GM12872 (cell line): Measurements from ENCODE around the gene DCBLD2.

Experiments
- CTCF ChIP-seq: IDR thresholded peaks from 3 replicates; pipeline ENCODE4 v1.5.1; 2011; ENCODE audit warnings: low read depth, mild to moderate bottlenecking, low read length, moderate library complexity; ENCODE audit not compliant: insufficient read depth

The DCBLD2 gene

GRCh38 chr3:98761643-98762229 lies 139.8 kb downstream of the DCBLD2 start:
- no peak for TF ChIP-seq CTCF

GRCh38 chr3:98759629-98760028 lies 141.9 kb downstream of the DCBLD2 start:
- no peak for TF ChIP-seq CTCF

DNA sequence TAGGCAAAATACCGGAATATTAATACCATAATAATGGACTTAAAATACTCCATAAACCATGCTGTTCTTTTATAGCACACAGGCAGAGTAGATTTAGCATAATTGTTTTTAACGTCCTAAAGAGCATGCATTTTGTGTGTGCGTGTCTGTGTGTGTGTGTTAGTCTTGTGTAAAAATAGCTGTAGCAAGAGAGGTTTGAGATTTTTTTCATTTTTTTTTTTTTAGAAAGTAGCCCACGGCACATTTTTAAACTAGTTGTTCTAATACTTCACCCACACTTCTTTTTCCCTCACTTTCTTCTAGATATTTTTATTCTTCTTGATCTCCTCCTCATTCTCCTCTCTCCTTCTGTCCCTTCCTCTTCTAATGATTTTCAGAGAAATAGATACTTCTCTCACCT lies 145.9 kb downstream of the DCBLD2 start:
- TF ChIP-seq CTCF, result no peak

- TF ChIP-seq CTCF, result no peak
Measured at GRCh38 chr3:98754483-98754882, 147.0 kb downstream of the DCBLD2 start.

DNA sequence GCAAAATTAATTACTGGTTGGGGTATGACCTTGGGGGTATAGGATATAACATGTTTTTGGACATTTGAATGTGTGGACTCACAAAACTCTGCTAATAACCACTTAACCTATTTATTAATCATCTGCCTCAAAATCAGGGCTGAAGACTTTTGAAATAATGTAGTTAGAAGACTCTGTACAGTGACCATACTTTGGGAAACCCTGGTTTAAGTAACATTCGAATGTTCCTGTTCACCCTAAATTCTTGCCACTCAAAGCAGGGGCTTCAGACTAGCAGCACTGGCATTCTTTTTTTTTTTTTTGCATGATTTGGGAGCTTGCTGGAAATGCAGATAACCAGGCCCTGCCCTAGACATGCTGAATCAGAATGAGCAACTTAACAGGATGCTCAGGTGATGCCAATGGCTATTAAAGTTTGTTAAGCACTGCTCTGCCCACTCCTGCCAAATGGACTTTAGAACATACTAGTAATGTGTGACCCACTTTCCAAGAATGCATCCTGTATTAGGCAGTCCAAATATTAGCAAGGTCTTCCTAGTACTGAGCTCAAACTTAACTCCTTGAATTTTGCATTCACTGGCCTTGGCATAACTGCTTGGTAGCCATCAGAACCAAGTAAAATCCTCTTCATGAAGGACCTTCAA lies 151.1 kb downstream of the DCBLD2 start:
- no peak for TF ChIP-seq CTCF

DNA sequence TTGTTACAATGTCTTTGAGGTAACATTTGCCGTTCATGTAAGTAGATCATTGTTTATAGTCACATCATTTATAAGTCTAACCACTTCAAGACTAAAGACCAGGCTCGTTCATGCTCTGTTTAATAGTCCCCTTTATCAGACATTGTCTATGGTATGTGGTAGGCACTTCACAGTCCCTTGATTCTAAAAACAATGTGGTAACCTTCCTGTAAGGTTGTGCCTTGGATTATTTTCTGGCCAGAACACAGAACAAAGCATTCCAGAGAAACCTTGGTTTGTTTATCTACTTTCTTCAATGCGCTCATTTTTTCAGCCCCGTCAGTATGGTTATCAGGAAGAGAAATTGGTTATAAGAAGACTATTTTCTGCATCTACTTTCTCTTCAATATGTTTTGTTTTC lies 154.6 kb downstream of the DCBLD2 start:
- no peak for TF ChIP-seq CTCF

DNA sequence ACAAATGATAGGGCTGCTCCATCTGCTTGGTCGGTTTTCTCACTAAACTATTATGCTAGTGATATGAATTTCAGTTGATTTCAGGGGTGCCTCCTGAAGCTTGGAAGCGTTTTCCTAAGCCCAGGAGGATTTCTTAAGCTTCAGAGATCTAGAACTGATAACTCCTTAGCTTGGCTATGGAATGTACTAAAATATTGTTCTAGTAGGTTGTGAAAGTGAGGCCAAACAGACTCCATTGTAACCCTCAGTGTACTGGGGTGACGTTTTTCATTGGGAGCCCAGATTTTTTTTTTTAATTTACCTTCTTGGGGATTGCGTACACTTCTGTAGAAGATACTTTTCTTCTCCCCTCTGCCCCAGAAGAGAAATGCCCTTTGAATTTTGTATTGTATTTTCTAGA lies 155.4 kb downstream of the DCBLD2 start:
- no peak for TF ChIP-seq CTCF
